ENCODE data around the gene PCDH15.
A peak's percentile ranks its signal among the peaks of the same experiment; 100 is the strongest.

The PCDH15 gene

GRCh38 chr10:54800741-54801421, at the start of gene PCDH15:
Gene PCDH15 (minus strand): TSS chr10:54801231. CDS start chr10:54664262, 136,969 bp downstream.
- DNase-seq: peak; percentile 40

GRCh38 chr10:54843932-54844331, 42.9 kb upstream of the PCDH15 start:
- no peak for DNase-seq

- no peak for DNase-seq
These were observed 42.1 kb upstream of the PCDH15 start for GRCh38 chr10:54843085-54843646.

- no peak for DNase-seq
These were observed 36.4 kb upstream of the PCDH15 start for GRCh38 chr10:54837479-54837878.

- DNase-seq: no peak
These were observed 32.0 kb upstream of the PCDH15 start for GRCh38 chr10:54833029-54833428.

- no peak for DNase-seq
These were observed 26.0 kb upstream of the PCDH15 start for GRCh38 chr10:54826994-54827560.

GRCh38 chr10:54815583-54815982, 14.6 kb upstream of the PCDH15 start:
- DNase-seq: no peak

- no peak for DNase-seq
These were observed 7.3 kb upstream of the PCDH15 start for GRCh38 chr10:54808186-54808935.

GRCh38 chr10:54799506-54799905, 1.5 kb downstream of the PCDH15 start:
- DNase-seq: no peak

- DNase-seq: no peak
These were observed 3.3 kb downstream of the PCDH15 start for GRCh38 chr10:54797636-54798321.

- DNase-seq: no peak
These were observed 4.2 kb downstream of the PCDH15 start for GRCh38 chr10:54796881-54797280.

GRCh38 chr10:54776622-54777021, 24.4 kb downstream of the PCDH15 start:
- DNase-seq: no peak

- no peak for DNase-seq
These were observed 28.4 kb downstream of the PCDH15 start for GRCh38 chr10:54772468-54773122.

- DNase-seq: no peak
These were observed 32.0 kb downstream of the PCDH15 start for GRCh38 chr10:54769051-54769450.

- DNase-seq: no peak
These were observed 42.2 kb downstream of the PCDH15 start for GRCh38 chr10:54758791-54759190.

GRCh38 chr10:54749623-54750022, 51.4 kb downstream of the PCDH15 start:
- DNase-seq: no peak

GRCh38 chr10:54745436-54745835, 55.6 kb downstream of the PCDH15 start:
- DNase-seq: no peak

GRCh38 chr10:54742416-54742815, 58.6 kb downstream of the PCDH15 start:
- DNase-seq: no peak

- no peak for DNase-seq
These were observed 72.5 kb downstream of the PCDH15 start for GRCh38 chr10:54728511-54728910.

GRCh38 chr10:54722075-54722474, 79.0 kb downstream of the PCDH15 start:
- no peak for DNase-seq

GRCh38 chr10:54710918-54711317, 90.1 kb downstream of the PCDH15 start:
- no peak for DNase-seq

GRCh38 chr10:54708591-54708990, 92.4 kb downstream of the PCDH15 start:
- DNase-seq: no peak

- no peak for DNase-seq
These were observed 93.0 kb downstream of the PCDH15 start for GRCh38 chr10:54708021-54708420.
